Right lobe of liver (tissue), 6 donors: ENCODE results near the gene ADAMTS6. TPM values are rescaled to one million over a fixed set of nuclear protein-coding genes. Genes with fewer than 3 reads are reported as not detected.

Source experiments
- ATAC-seq, 4 donors: fragments of 200-7000 bp; cut with Tn5 transposase; one replicate each; pipeline ENCODE4 v1.9.1; 2020; ENCODE audit warnings: mild to moderate bottlenecking in 4 of 4, moderate library complexity in 4 of 4
- DNase-seq, 3 donors: peaks; one replicate each; pipeline ENCODE4 v3.0.0-alpha.2; 2020
- H3K27ac ChIP-seq, 3 donors: fragments of 200-600 bp; one replicate each; pipeline ENCODE4 v1.8.0; 2022
- H3K27me3 ChIP-seq, 2 donors: fragments of 200-600 bp; one replicate each; pipeline ENCODE4 v1.8.0; 2022
- H3K36me3 ChIP-seq, 4 donors: fragments of 200-600 bp; sonication (generic) in 1 of 4; one replicate each; pipeline versions ENCODE4 v1.5.1 to v1.8.0; 2017 to 2022; ENCODE audit warnings: control low read depth in 1 of 4
- H3K4me1 ChIP-seq, 4 donors: fragments of 200-600 bp; sonication (generic) in 1 of 4; one replicate each; pipeline versions ENCODE4 v1.5.1 to v1.8.0; 2017 to 2022; ENCODE audit warnings: control low read depth in 1 of 4
- H3K4me3 ChIP-seq, 3 donors: fragments of 200-600 bp; one replicate each; pipeline ENCODE4 v1.8.0; 2022
- H3K9me3 ChIP-seq, 4 donors: fragments of 200-600 bp; sonication (generic) in 1 of 4; one replicate each; pipeline versions ENCODE4 v1.5.1 to v1.8.0; 2017 to 2022; ENCODE audit warnings: control low read depth in 1 of 4
- POLR2A ChIP-seq: fragments of 450-650 bp; IDR thresholded peaks from one replicate; pipeline ENCODE4 v1.6.1; 2017; ENCODE audit warnings: antibody characterized with exemption, mild to moderate bottlenecking
- WGBS: methylation state at CpG from one replicate; pipeline ENCODE4 v1.1.6; 2018; ENCODE audit warnings: low coverage, low lambda C conversion rate; ENCODE audit not compliant: insufficient coverage; ENCODE audit errors: missing lambda C conversion rate; 5-methylcytosine and 5-hydroxymethylcytosine counted together
- intact Hi-C, 2 donors: fragments of 100-400 bp; cut with DNase I; formaldehyde crosslinking; loops; one replicate each; pipeline versions ENCODE4 v1.11.2 to v1.14.1; 2022
- total RNA-seq, 6 experiments: library from RNA; depleted of rRNA in 2 of 6; stranded (reverse); fragments of >200 nt in 2 of 6; fragmentation: NEBNext Ultra II Directional in 3 of 6; extraction: Animal tissue kit (Norgen Biotek cat#: 25700) in 3 of 6; gene quantifications; one replicate each; pipeline versions ENCODE4 v1.1.0 to v1.2.4, GENCODE V29; 2016 to 2023
- TF ChIP-seq, protein P1 (sequence below), 4 donors: fragments of 200-600 bp in 3 of 4; fragments of 450-650 bp in 1 of 4; IDR thresholded peaks; one replicate each; pipeline versions ENCODE4 v1.5.1 to v1.8.0; 2016 to 2022; ENCODE audit warnings: antibody characterized with exemption in 4 of 4, mild to moderate bottlenecking in 2 of 4
- donor health status: DM: no; HTN: yes; CAD: no.
- donor health status: DM: no; HTN: no; CAD: no.
- donor health status: DM: no; HTN: no; CAD: no.
- donor health status: DM: no; HTN: yes; CAD: no.
- donor health status: DM: no; HTN: yes; CAD: no.

The ADAMTS6 gene
- total RNA-seq, 6 experiments from 2014 or later: 0.17 to 0.56 (median 0.40) TPM

DNA sequence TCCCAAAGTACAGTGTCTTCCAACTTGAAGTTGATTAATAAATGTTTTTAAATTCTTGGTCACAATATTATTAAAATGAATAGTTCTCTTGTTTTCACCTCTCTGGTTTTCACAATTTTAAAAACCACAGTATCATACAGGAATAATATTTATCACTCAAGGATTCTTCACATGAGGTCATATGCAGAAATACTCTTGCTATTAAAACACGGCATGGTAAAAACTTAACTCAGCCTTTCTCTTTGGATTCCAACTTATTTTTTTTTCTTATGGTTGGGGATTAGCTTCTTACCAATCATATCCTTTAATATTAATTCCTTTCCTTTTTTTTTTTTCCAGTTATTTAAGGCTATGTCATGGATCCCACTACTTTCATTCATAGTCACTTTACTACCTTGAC, 289.4 kb downstream of the ADAMTS6 start:
- no peak for TF ChIP-seq POLR2A
- TF ChIP-seq, protein P1, sequence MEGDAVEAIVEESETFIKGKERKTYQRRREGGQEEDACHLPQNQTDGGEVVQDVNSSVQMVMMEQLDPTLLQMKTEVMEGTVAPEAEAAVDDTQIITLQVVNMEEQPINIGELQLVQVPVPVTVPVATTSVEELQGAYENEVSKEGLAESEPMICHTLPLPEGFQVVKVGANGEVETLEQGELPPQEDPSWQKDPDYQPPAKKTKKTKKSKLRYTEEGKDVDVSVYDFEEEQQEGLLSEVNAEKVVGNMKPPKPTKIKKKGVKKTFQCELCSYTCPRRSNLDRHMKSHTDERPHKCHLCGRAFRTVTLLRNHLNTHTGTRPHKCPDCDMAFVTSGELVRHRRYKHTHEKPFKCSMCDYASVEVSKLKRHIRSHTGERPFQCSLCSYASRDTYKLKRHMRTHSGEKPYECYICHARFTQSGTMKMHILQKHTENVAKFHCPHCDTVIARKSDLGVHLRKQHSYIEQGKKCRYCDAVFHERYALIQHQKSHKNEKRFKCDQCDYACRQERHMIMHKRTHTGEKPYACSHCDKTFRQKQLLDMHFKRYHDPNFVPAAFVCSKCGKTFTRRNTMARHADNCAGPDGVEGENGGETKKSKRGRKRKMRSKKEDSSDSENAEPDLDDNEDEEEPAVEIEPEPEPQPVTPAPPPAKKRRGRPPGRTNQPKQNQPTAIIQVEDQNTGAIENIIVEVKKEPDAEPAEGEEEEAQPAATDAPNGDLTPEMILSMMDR (IDR thresholded peaks at IDR 0.05): no peak
- intact Hi-C loops: no loop called here
- ATAC-seq (no peak), DNase-seq (no peak)
- WGBS: 100% methylated on average over 1 of the region's 1 CpG
- Histone ChIP-seq H3K4me3 (no peak overlapping the region), H3K36me3 (no peaks in the 10 kb centered on the region), H3K4me1 (no peaks in the 10 kb centered on the region), H3K27ac (no peak overlapping the region), H3K9me3 (no peaks in the 10 kb centered on the region), H3K27me3 (no peaks in the 10 kb centered on the region)

GRCh38 chr5:65191554-65192135, 290.1 kb downstream of the ADAMTS6 start:
- Histone ChIP-seq H3K27me3 (no peaks in the 10 kb centered on the region), H3K9me3 (no peaks in the 10 kb centered on the region), H3K4me3 (no peak overlapping the region), H3K4me1 (no peaks in the 10 kb centered on the region), H3K36me3 (no peaks in the 10 kb centered on the region), H3K27ac (no peak overlapping the region)
- ATAC-seq (no peak), DNase-seq (no peak)
- intact Hi-C loops: no loop called here
- TF ChIP-seq, protein P1 (IDR thresholded peaks at IDR 0.05): no peak
- no peak for TF ChIP-seq POLR2A

- no peak for ATAC-seq
- intact Hi-C loops: no loop called here
Observed at GRCh38 chr5:65190328-65191053, 291.2 kb downstream of the ADAMTS6 start.

DNA sequence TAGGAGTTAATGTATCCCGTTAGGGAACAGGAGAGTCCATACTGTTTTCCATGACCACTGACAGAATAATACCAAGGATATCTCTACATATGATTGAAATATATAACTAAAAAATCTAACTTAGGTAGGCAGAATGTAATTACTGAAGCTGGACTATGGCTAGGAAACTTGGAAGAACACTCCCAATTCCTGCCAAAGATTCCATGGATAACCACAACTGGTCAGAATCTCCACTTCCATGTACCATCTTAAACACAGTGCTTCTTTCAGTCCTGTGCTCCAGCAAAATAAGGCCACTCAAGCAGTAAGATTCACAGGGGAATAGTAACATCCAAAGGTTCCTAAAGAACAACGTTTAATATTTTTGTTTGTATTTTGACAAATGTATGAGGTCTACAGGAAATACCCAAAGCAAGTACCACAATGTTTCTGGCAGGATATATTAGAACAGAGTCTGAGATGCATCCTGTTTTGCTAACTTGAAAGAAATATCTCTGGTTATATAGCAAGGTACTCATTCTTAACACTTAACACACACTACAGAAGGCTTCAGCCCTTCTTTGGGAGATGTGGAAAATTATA, 295.0 kb downstream of the ADAMTS6 start:
- DNase-seq (no peak), ATAC-seq (no peak)
- H3K4me3 ChIP-seq: no peak overlapping the region
- no peaks in the 10 kb centered on the region for H3K9me3 ChIP-seq
- H3K27me3 ChIP-seq: no peaks in the 10 kb centered on the region
- 64% methylated on average over 2 of the region's 2 CpGs for WGBS
- no peaks in the 10 kb centered on the region for H3K36me3 ChIP-seq
- TF ChIP-seq, protein P1 (IDR thresholded peaks at IDR 0.05): no peak
- no peak for TF ChIP-seq POLR2A
- no peak overlapping the region for H3K27ac ChIP-seq
- intact Hi-C loops: no loop called here
- no peaks in the 10 kb centered on the region for H3K4me1 ChIP-seq

More at GRCh38 chr5:65190328-65191053, 291.2 kb downstream of the ADAMTS6 start:
- Histone ChIP-seq H3K27ac (no peak overlapping the region), H3K9me3 (no peaks in the 10 kb centered on the region), H3K4me3 (no peak overlapping the region), H3K36me3 (no peaks in the 10 kb centered on the region), H3K4me1 (no peaks in the 10 kb centered on the region), H3K27me3 (no peaks in the 10 kb centered on the region)
- no peak for DNase-seq
- WGBS: 60% methylated on average over 3 of the region's 3 CpGs
- TF ChIP-seq, protein P1 (IDR thresholded peaks at IDR 0.05): no peak
- no peak for TF ChIP-seq POLR2A
